Vagina (tissue), 2 donors: ENCODE measurements around the gene NTSR1.

ENCODE experiments used
- CTCF ChIP-seq, 3 experiments: fragments of 450-650 bp in 2 of 3; fragments of 200-600 bp in 1 of 3; sonication (generic) in 1 of 3; IDR thresholded peaks; one replicate each; pipeline ENCODE4 v1.5.1; 2017 to 2019; ENCODE audit warnings: antibody characterized with exemption in 3 of 3, mild to moderate bottlenecking in 2 of 3, moderate library complexity in 2 of 3
- POLR2A ChIP-seq, 2 donors: fragments of 450-650 bp; IDR thresholded peaks; one replicate each; pipeline ENCODE4 v1.6.1; 2017; ENCODE audit warnings: antibody characterized with exemption in 2 of 2, mild to moderate bottlenecking in 2 of 2, moderate library complexity in 2 of 2

- TF ChIP-seq CTCF (IDR thresholded peaks at IDR 0.05) (no peak), POLR2A (IDR thresholded peaks at IDR 0.05) (no peak)
Observed at GRCh38 chr20:62732031-62732760, 23.6 kb downstream of the NTSR1 start.
